GM21381 (cell line): Measurements from ENCODE around the gene RNF10.
"Not testable (repeated sequence)": the region's sequence is repeated elsewhere in the genome, so short reads cannot be mapped to it uniquely, and the experiment has no call there.

ENCODE experiments used
- ATAC-seq: cut with Tn5 transposase; IDR thresholded peaks from one replicate; pipeline ENCODE4 v1.9.1; 2021; ENCODE audit warnings: mild to moderate bottlenecking, moderate library complexity; ENCODE audit not compliant: unreplicated experiment

Gene RNF10

DNA sequence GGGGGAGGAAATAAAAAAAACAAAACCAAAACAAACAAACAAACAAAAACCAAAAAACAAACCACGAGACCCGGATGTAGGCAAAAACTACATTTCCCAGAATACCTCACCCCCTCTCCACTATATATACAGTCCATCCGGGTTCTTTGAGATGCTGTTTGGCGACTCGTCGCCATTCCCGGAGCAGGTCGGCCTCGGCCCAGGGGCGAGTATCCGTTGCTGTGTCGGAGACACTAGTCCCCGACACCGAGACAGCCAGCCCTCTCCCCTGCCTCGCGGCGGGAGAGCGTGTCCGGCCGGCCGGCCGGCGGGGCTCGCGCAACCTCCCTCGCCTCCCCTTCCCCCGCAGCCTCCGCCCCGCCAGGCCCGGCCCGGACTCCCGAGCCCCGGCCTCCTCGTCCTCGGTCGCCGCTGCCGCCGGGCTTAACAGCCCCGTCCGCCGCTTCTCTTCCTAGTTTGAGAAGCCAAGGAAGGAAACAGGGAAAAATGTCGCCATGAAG is at the start of gene RNF10:
Gene RNF10 (plus strand): TSS at position 154 of the 500 bp plus-strand sequence. CDS start 456 bp downstream, outside the sequence.
- ATAC-seq, result peak; percentile 66

DNA sequence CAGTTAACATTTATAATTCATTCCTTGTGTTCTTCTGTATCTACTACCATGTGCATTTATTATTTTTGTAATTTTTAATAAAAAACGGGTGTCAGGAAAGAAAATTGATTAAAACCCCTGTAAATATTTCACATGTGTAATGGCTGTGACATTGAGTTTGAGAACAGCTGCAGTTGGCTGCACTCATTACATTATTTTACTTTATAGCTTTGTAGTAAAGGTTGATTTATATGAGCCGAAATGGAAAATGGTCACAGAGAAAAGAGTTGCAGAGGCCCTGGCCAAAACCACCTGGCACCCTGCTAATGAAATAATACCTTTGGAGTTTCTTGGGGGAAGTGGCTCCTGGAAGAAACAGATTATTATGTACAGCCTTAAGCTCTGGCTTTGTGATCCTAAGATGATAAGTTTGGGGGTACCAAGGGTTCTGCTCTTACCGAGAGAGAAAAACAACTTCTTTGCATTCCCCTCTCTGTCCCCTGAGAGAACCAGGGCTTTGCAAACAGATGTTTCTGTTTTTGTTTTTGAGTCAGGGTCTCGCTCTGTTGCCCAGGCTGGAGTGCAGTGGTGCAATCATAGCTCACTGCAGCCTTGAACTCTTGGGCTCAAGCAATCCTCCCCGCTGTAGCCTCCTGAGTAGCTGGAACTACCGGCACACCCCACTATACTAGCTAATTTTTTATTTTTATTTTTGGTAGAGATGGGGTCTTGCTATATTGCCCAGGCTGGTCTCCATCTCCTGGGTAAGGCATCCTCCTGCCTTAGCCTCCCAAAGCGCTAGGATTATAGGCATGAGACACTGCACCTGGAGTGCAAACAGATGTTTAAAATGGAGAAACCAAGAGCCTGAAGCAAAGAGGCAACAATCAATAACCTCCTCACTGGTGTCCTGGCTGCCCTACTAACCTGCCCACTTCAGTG is 47.9 kb upstream of the RNF10 start:
- no peak for ATAC-seq

DNA sequence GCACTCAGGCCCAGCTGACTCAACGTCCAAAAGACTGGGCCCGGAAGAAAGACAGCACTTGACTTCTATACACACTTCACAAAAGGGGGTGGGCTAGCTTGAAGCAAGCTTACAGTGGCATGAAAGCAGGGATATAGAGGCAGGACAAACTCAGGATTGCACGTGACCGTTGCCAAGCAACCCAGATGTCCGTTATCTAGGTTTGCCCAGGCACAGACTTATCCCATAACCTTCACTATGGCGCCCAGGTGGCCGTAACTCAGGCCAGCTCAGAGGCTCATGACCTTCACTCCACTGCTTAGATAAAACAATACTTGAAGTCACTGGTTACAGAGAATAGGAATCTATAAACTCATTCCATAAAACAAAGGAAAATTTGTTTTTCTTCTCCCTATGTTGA is 46.6 kb upstream of the RNF10 start:
- not testable (repeated sequence) for ATAC-seq

DNA sequence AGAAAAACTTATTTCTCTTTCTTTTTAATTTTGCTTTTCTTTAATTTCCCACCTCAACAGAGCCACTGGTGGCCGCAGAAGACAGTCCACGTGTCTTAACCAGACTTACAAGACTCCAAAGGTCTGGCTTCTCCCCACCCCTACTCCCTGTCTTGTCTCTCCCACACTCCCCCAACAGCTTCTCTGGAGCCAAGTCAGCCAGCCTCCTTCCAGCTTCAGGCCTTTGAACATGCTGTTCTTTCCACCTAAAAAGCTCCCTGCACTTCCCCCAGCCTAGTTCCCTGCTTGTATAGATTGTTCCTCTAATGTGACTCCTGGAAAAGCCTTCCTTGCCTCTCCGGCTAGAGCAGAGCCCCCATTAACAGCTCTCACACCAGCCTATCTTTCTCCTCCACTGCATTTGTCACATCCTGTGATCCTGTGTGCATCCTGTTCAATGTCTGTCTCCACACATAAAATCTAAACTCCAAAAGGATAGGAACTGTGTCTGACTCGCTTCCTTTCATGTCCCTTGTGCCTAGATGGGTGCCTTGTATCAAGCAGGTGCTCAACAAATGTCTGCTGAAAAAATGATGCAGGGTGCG is 46.0 kb upstream of the RNF10 start:
- ATAC-seq, result no peak

DNA sequence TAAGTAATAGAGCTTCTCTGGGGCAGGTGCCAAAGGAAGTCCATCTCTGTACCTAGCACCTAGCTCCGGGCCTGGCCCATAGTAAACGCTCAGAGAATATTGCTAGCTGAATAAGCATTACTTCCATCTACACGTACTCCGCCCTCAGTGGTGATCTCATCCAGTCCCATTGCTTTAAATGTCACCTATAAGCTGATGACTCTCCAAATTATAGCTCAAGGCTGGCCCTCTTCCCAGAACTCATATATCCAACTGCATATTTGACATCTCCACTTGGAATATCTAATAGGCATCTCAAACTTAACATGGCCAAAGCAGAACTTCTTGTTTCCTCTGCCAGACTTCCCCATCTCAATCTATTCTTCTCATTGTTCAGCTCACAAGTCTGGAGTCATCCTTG is 45.1 kb upstream of the RNF10 start:
- no peak for ATAC-seq

DNA sequence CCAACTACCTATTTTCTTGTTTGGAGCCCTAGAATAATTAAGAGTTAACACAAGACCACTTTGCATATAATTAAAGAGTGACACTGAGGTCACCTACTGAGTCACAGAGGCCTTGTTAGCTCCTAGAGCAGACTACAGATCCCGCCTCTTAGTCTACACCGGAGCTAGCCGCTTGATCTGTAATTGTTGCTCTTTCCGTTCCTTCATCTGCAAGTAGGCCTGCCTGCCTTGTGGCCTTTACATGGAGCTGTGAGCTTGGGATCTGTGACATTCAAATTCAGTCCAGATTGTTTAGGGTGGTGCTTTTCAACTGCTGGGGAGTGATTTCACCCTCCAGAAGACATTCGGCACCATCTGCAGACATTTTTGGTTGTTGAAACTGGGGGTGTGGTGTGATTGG is 43.8 kb upstream of the RNF10 start:
- ATAC-seq, result no peak

DNA sequence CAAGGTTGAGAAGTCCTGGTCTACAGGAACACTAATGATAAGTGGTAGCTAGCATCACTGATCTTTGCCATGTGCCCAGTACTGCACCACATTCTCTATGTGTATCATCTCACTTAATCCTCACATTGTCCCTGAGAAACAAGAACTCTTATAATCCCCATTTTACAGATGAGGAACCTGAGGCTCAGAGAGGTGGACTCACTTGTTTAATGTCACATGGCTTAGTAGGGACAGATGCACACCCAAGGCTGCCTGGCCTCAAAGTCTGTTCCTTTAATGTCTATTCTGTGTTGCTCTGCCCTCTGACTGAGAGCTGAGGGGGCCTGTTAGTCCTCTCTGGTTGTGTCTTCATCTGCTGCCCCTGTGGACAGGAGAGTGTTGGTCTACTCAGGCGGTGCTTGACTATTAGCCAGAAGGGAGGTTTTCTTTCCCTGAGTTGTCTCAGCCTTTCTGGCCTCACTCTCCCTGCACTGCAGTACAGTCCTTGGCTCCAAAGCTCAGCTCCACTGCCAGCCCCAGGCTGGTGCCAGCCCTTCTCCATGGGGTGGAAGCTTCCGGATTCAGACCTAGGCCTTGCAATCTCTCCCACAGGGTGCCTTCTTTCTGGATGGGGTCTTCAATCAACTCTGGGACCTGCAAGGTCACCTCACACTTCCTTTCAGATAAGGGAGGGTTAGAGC is 43.2 kb upstream of the RNF10 start:
- ATAC-seq, result no peak

DNA sequence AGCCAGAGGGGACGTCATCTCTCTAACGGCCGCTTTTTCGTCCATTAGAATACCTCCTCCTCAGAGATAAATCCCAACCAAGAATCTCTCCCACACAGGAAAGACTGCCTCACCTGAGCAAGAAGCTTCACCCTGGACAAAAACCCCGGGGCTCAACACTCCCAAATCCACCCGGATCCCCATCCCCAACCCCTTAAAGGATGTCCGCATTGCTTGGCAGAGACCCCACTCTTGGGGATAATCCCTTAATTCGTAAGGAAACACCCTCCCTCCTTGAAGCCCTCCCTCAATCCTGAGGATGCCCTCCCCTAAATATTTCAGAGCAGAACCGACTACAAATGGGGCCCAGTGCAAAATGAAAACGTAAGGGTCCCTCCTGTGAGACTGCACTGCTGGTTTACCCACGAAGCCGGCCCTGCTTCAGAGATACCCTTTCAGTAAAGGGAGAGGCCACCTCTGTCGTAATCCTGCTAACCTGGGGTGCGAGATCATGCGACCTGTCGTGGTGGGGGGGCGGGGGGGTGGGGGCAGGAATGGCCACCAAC is 38.9 kb upstream of the RNF10 start:
- ATAC-seq, result no peak

DNA sequence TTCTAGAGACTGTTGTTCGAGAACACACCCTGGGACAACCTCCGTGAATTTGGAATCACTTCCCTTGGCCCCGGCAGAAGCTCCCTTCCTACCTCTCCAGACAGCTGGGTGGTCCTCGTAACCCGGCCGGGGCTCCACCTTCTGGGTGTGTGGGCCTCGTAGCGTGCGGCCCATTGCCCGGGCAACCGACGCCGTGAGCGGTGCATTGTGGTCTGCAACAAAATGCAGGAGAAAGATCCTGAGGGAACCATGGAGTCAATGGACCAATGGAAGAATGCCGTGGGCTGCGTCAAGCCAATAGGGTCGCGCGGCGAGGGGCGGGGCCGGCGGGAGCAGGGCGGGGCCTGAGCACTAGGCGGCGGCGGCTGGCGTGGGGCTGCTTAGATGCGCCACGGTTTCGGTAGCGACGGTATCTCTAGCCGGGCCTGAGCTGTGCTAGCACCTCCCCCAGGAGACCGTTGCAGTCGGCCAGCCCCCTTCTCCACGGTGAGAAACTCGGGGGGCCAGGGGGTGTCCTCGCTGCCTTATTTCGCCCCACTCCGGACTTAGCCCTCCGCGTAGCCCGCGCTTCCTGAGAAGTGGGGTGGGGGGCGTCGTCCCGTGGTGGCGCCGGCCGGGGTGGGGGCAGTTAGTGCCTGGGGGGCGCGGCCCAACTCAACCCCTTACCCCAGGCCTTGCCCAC is 38.3 kb upstream of the RNF10 start, which contains the start of gene DYNLL1:
Gene DYNLL1 (plus strand): TSS at position 383 of the 682 bp plus-strand sequence. CDS start 309 bp downstream, outside the sequence.
- peak; percentile 93 for ATAC-seq

DNA sequence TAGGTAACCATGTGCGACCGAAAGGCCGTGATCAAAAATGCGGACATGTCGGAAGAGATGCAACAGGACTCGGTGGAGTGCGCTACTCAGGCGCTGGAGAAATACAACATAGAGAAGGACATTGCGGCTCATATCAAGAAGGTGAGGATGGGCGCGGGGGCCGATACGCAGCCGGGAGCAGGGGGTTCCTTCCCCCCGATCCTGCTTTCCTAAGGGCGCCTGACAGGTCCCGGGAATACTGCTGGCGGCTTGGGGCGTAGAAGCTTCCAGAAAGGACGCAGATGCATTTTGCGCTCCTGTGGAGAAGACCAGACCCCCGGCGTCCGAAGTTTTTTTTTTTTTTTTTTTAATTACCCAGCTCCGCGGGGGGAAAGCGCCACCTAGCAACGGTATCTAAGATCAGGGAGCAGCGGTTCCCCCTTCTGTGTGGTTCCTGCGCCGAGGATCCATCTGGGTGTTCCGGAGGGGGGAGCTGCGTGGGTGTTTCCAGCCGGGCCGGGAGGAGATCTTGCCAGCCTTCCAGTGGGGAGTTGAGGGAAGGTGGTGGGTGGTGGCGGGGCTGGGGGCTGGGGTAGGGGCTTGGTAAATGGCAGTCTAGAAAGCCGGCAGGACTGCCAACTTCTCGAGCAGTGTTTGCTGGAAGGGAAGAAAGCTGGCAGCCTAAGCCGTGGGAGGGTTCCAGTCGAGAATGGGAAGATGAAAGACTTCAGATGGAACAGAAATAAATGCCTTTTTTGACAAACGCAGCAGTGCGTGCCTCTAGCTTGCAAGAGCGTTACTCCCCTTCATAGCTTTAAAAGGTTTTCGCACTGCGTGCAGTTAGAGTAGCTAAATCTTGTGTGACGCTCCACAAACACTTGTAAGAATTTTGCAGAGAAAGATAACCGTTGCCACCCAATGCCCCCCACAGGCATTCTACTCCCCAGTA is 37.5 kb upstream of the RNF10 start:
- ATAC-seq, result peak; percentile 8

DNA sequence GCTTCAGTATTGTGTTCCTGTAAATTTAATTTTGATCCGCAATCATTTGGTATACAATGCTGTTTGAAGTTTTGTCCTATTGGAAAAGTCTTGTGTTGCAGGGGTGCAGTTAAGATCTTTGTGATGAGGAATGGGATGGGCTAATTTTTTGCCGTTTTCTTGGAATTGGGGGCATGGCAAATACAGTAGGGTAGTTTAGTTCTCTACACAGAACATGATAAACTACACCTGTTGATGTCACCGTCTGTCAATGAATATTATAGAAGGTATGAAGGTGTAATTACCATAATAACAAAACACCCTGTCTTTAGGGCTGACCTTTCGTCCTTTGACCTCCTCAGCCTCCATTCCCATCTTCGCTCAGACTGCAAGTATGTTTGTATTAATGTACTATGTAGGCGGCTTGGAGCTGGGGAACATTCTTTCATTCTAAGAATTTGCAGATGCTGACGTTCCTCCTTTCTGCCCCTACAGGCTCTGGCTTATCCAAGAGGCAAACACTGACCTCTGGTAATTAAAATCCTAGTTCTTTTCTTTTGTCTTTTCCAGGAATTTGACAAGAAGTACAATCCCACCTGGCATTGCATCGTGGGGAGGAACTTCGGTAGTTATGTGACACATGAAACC is 36.5 kb upstream of the RNF10 start:
- no peak for ATAC-seq

DNA sequence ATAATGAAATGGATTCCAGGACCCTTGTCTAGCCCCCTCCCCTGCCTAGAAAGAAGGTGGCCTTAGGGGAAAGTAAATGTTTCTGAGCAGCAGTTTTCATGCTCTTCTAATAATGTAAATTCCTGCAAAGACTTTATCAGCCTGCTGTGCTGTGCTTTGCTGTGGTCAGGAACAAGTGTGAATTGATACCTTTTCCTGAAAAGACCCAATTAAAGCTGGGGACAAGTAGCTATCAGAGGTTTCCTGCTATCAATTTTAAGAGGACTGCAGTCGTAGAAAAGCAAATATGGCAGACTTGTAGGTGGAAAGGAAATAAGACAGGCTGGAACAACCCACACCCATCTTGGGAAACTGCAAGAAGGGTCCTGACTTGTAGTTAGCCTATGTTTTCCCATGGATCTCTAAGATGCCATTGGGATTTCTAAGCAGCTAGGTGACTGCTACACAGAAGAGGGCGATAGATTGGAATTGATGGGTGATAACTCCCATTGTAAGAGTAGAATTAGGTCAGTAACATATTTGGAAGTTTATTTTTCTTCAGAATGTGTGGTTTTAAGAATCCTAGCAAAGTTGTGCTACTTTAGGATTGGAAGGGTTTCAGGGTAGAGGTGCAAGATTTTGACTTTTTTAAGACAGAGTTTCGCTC is 35.2 kb upstream of the RNF10 start:
- no peak for ATAC-seq

DNA sequence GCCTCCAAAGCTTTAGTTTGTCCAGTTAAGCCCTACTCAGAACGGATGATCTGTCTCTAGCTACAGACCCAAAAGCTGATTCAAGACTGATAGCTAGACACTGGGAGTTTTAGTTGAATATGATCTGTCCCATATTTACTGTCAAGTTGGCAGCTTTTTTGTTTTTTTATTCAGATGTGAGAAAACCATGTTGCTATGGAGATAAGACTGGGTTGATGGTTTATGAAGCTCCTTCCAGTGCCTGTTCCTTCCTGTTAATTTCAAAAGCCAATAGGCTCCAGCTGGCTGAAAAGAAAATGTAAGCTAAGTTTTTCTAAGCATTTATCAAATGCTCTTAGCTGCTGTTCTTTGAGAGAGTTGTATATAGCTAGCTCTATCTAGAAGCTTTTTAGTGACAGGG is 33.6 kb upstream of the RNF10 start:
- no peak for ATAC-seq

DNA sequence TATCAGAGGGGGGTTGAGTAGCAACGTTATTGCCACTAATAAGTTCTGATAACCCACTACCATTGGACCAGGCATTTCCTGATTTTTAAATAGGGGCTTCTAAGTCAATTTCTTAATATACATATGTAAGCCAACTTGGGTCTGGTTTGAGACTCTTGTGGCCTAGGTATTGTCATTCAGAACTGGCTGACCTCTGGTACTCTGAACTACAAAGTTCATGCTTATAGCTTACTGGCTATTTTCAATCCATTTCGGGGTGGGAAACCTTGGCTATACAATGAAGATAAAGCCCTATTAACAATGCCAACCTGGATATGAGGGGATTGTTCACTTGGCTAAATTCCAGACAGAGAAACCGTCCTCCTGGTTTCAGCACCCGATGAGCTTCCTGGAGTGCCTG is 29.6 kb upstream of the RNF10 start:
- no peak for ATAC-seq

DNA sequence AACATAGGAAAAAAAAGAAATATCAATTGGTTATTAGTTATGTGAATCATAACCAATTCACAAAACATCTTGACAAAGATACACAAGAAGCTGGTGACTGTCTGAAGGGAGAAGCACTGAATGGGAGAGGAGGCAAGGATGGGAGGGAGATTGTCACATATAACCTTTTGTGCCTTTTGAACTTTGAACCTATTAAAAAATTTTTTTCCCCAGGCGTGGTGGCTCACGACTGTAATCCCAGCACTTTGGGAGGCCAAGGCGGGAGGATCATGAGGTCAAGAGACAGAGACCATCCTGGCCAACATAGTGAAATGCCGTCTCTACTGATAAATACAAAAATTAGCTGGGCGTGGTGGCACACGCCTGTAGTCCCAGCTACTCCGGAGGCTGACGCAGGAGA is 25.6 kb upstream of the RNF10 start:
- ATAC-seq, result no peak

DNA sequence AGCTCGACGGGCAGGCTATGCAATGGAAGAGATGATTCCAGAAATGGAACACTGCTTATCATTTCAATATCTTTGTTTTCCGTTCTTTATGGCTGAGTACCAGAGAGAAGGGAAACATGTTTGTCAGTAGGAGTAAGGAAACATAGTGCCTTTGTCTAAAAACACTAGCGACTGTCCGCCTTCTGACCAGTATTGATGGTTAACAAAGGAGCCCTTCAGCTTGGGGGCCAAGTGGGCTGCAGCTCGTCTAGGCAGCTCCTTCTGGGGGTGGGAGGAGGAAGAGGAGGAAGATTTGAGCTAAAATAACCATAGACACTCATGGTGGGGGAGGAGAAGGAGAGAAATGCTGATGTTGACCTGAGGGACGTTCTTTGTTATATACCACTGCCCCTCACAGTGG is 20.2 kb upstream of the RNF10 start:
- ATAC-seq, result no peak

DNA sequence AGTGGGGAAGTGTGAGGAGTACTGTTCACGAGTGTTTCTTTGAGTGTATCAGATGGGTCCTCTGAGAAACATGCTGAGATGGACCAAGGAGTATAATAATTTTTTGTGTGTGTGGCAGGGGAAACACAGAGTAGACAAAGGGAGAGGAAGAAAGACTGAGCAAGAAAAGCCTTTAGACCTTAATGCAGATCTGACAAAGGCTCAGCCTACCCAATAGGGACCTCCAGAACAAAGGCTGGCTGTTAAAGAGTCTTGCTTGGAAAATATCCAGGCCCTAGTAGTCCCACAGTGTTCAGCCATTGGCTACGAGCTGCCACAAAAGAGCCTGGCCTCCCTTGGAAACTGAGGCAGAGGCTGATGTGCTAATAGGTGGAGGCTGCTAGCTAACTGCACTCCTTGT is 18.7 kb upstream of the RNF10 start:
- ATAC-seq, result no peak

DNA sequence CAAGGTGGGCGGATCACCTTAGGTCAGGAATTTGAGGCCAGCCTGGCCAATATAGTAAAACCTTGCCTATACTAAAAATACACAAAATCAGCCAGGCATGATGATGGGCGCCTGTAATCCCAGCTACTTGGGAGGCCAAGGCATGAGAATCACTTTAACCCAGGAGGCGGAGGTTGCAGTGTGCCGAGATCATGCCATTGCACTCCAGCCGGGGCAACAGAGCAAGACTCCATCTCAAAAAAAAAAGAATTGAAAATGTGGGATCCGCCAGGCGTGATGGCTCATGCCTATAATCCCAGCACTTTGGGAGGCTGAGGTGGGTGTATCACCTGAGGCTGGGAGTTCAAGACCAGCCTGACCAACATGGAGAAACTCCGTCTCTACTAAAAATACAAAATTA is 14.8 kb upstream of the RNF10 start:
- ATAC-seq, result not testable (repeated sequence)

DNA sequence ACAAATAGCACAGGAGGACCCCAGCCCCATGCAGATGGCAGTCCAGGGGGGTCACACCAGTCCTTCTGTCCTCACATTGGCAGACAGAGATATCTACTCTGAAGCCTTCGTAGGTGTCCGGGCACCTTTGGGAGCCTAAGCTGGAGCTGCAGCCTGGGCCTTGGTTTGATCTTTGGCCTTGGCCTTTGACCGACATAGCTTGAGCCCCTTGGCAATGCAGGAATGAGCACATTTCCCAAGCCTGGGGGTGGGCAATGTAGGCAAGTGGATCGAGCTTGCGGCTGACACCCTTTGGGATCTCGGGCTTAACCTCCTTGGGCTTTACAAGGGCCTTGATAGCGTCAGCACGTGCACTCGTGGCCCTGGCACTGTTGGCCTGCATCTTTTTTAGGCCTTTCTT is 11.6 kb upstream of the RNF10 start:
- ATAC-seq, result no peak
